H1 (cell line): ENCODE data around the gene MRPL11. TPM values are rescaled to one million over a fixed set of nuclear protein-coding genes. Genes with fewer than 3 reads are reported as not detected.

Experiments used
- polyA plus RNA-seq, 7 experiments: library from polyadenylated mRNA; depleted of rRNA in 3 of 7; stranded (reverse) in 5 of 7; unstranded in 2 of 7; fragments of >200 nt in 5 of 7; fragments of 200-250 nt in 2 of 7; gene quantifications; 1 replicate in 5 of 7; 2 replicates in 1 of 7; 4 replicates in 1 of 7; pipeline versions ENCODE4 v1.2.1 to v1.2.3, GENCODE V29; 2011 to 2013; ENCODE audit warnings: missing spikeins in 2 of 7, mixed read lengths in 2 of 7
- total RNA-seq: library from RNA; stranded (reverse); fragmentation: NEBNext Ultra II Directional; extraction: Animal tissue kit (Norgen Biotek cat#: 25700); gene quantifications from 2 replicates; pipeline ENCODE4 v1.2.1, GENCODE V29; 2021
- TF ChIP-seq, protein P1 (sequence below): fragments of 300-600 bp; sonication (generic); IDR thresholded peaks from 2 replicates; pipeline ENCODE4 v1.7.1; 2012; ENCODE audit warnings: low read length, moderate library complexity, mild to moderate bottlenecking, inconsistent platforms; ENCODE audit not compliant: insufficient replicate concordance
- TF ChIP-seq, protein P2 (sequence below): IDR thresholded peaks from 2 replicates; pipeline ENCODE4 v1.6.1; 2011; ENCODE audit warnings: low read depth, mild to moderate bottlenecking, low read length; ENCODE audit not compliant: insufficient read depth
- TF ChIP-seq, protein P3 (sequence below): IDR thresholded peaks from 2 replicates; pipeline ENCODE4 v1.6.1; 2012; ENCODE audit warnings: low read length, inconsistent platforms

The MRPL11 gene
- total and polyA plus RNA-seq, 2 of the 8 experiments (the other 6 are each of a cell fraction or from before 2014, with no cell fraction given), result 105 to 141 TPM

DNA sequence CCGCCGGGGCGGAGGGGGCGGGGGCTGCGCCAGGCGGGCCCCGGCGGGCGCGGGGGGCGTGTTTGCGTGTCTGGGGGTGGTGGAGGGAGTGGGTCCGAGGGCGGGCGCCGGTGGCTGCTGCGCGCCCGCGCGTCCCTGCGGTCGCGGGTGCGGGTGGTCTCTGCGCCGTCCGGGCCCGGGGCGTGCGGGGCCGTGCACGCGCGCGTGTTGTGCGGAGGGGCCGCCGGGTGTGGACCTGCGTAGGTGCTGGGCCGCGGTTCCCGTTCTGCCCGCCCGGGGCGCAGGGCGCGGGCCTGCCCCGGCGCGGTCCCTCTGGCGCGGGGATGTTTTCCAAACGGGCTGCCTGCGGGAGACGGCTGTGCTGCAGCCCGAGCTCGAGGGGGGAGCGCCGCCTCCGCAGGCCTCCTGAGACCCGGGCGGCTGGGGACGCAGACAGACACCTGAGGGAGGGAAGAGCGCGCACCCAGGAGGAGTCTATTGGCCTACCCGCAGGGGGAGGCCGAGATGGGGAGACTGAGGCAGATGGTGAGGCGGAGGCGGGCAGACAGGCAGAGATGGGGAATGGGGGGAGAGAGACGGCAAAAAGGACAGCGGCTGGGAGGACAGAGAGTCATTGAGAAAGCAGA, 28.5 kb upstream of the MRPL11 start (continued):
- TF ChIP-seq, protein P1, sequence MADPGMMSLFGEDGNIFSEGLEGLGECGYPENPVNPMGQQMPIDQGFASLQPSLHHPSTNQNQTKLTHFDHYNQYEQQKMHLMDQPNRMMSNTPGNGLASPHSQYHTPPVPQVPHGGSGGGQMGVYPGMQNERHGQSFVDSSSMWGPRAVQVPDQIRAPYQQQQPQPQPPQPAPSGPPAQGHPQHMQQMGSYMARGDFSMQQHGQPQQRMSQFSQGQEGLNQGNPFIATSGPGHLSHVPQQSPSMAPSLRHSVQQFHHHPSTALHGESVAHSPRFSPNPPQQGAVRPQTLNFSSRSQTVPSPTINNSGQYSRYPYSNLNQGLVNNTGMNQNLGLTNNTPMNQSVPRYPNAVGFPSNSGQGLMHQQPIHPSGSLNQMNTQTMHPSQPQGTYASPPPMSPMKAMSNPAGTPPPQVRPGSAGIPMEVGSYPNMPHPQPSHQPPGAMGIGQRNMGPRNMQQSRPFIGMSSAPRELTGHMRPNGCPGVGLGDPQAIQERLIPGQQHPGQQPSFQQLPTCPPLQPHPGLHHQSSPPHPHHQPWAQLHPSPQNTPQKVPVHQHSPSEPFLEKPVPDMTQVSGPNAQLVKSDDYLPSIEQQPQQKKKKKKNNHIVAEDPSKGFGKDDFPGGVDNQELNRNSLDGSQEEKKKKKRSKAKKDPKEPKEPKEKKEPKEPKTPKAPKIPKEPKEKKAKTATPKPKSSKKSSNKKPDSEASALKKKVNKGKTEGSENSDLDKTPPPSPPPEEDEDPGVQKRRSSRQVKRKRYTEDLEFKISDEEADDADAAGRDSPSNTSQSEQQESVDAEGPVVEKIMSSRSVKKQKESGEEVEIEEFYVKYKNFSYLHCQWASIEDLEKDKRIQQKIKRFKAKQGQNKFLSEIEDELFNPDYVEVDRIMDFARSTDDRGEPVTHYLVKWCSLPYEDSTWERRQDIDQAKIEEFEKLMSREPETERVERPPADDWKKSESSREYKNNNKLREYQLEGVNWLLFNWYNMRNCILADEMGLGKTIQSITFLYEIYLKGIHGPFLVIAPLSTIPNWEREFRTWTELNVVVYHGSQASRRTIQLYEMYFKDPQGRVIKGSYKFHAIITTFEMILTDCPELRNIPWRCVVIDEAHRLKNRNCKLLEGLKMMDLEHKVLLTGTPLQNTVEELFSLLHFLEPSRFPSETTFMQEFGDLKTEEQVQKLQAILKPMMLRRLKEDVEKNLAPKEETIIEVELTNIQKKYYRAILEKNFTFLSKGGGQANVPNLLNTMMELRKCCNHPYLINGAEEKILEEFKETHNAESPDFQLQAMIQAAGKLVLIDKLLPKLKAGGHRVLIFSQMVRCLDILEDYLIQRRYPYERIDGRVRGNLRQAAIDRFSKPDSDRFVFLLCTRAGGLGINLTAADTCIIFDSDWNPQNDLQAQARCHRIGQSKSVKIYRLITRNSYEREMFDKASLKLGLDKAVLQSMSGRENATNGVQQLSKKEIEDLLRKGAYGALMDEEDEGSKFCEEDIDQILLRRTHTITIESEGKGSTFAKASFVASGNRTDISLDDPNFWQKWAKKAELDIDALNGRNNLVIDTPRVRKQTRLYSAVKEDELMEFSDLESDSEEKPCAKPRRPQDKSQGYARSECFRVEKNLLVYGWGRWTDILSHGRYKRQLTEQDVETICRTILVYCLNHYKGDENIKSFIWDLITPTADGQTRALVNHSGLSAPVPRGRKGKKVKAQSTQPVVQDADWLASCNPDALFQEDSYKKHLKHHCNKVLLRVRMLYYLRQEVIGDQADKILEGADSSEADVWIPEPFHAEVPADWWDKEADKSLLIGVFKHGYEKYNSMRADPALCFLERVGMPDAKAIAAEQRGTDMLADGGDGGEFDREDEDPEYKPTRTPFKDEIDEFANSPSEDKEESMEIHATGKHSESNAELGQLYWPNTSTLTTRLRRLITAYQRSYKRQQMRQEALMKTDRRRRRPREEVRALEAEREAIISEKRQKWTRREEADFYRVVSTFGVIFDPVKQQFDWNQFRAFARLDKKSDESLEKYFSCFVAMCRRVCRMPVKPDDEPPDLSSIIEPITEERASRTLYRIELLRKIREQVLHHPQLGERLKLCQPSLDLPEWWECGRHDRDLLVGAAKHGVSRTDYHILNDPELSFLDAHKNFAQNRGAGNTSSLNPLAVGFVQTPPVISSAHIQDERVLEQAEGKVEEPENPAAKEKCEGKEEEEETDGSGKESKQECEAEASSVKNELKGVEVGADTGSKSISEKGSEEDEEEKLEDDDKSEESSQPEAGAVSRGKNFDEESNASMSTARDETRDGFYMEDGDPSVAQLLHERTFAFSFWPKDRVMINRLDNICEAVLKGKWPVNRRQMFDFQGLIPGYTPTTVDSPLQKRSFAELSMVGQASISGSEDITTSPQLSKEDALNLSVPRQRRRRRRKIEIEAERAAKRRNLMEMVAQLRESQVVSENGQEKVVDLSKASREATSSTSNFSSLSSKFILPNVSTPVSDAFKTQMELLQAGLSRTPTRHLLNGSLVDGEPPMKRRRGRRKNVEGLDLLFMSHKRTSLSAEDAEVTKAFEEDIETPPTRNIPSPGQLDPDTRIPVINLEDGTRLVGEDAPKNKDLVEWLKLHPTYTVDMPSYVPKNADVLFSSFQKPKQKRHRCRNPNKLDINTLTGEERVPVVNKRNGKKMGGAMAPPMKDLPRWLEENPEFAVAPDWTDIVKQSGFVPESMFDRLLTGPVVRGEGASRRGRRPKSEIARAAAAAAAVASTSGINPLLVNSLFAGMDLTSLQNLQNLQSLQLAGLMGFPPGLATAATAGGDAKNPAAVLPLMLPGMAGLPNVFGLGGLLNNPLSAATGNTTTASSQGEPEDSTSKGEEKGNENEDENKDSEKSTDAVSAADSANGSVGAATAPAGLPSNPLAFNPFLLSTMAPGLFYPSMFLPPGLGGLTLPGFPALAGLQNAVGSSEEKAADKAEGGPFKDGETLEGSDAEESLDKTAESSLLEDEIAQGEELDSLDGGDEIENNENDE, result no peak
- TF ChIP-seq, protein P2, sequence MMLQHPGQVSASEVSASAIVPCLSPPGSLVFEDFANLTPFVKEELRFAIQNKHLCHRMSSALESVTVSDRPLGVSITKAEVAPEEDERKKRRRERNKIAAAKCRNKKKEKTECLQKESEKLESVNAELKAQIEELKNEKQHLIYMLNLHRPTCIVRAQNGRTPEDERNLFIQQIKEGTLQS, result no peak
- TF ChIP-seq, protein P3, sequence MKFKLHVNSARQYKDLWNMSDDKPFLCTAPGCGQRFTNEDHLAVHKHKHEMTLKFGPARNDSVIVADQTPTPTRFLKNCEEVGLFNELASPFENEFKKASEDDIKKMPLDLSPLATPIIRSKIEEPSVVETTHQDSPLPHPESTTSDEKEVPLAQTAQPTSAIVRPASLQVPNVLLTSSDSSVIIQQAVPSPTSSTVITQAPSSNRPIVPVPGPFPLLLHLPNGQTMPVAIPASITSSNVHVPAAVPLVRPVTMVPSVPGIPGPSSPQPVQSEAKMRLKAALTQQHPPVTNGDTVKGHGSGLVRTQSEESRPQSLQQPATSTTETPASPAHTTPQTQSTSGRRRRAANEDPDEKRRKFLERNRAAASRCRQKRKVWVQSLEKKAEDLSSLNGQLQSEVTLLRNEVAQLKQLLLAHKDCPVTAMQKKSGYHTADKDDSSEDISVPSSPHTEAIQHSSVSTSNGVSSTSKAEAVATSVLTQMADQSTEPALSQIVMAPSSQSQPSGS, result no peak
- TF ChIP-seq, all 59 proteins: peak for 8
